HepG2 (cell line): Measurements from ENCODE around the gene RNF40. TPM values are rescaled to one million over a fixed set of nuclear protein-coding genes. Genes with fewer than 3 reads are reported as not detected.

Source experiments
- JUND ChIP-seq: sonication (generic); formaldehyde crosslinking; IDR thresholded peaks from 2 replicates; pipeline ENCODE4 v1.8.0; 2022; ENCODE audit warnings: mild to moderate bottlenecking, missing genetic modification reagents
- KDM2A ChIP-seq: sonication (generic); formaldehyde crosslinking; IDR thresholded peaks from 2 replicates; pipeline ENCODE4 v1.4.0; 2020; ENCODE audit warnings: low read depth, missing genetic modification reagents, borderline replicate concordance
- NFKB2 ChIP-seq: sonication (generic); formaldehyde crosslinking; IDR thresholded peaks from 2 replicates; pipeline ENCODE4 v1.4.0; 2020; ENCODE audit warnings: missing genetic modification reagents, borderline replicate concordance
- NR2F2 ChIP-seq: IDR thresholded peaks from 2 replicates; pipeline ENCODE4 v1.6.1; 2012; ENCODE audit warnings: low read depth, inconsistent platforms, borderline replicate concordance
- ZMAT3 ChIP-seq: sonication (generic); formaldehyde crosslinking; conservative IDR thresholded peaks from 2 replicates; pipeline ENCODE4 v1.7.0; 2021; ENCODE audit warnings: missing genetic modification reagents
- ZNF12 ChIP-seq: sonication (generic); formaldehyde crosslinking; IDR thresholded peaks from 2 replicates; pipeline ENCODE4 v1.5.0; 2020; ENCODE audit warnings: missing genetic modification reagents
- ZNF160 ChIP-seq: sonication (generic); formaldehyde crosslinking; IDR thresholded peaks from 2 replicates; pipeline ENCODE4 v1.8.0; 2022; ENCODE audit warnings: mild to moderate bottlenecking, inconsistent platforms, missing genetic modification reagents
- ZNF225 ChIP-seq: sonication (generic); formaldehyde crosslinking; IDR thresholded peaks from 2 replicates; pipeline ENCODE4 v1.4.0; 2020; ENCODE audit warnings: mild to moderate bottlenecking, missing genetic modification reagents
- ZNF382 ChIP-seq: sonication (generic); formaldehyde crosslinking; IDR thresholded peaks from 2 replicates; pipeline ENCODE4 v1.5.0; 2020; ENCODE audit warnings: missing genetic modification reagents, mild to moderate bottlenecking, borderline replicate concordance
- ZNF644 ChIP-seq: IDR thresholded peaks from 2 replicates; pipeline ENCODE4 v1.6.1; 2016; ENCODE audit warnings: low read depth
- ZNF660 ChIP-seq: sonication (generic); formaldehyde crosslinking; IDR thresholded peaks from 2 replicates; pipeline ENCODE4 v1.5.1; 2020; ENCODE audit warnings: mild to moderate bottlenecking, low read depth, missing genetic modification reagents, borderline replicate concordance
- ZNF761 ChIP-seq: sonication (generic); formaldehyde crosslinking; conservative IDR thresholded peaks from 2 replicates; pipeline ENCODE4 v1.4.0; 2020; ENCODE audit warnings: mild to moderate bottlenecking, missing genetic modification reagents
- ZNF773 ChIP-seq: sonication (generic); formaldehyde crosslinking; IDR thresholded peaks from 2 replicates; pipeline ENCODE4 v1.4.0; 2020; ENCODE audit warnings: missing genetic modification reagents, borderline replicate concordance
- polyA plus RNA-seq, 8 experiments: library from polyadenylated mRNA; depleted of rRNA in 3 of 8; stranded (reverse) in 7 of 8; unstranded in 1 of 8; fragments of >200 nt; fragmentation: Illumina TruSeq in 4 of 8; extraction: Trizol in 4 of 8; gene quantifications; 2 replicates each; pipeline versions ENCODE4 v1.2.1 to v1.2.3, GENCODE V29; 2011 to 2016; ENCODE audit warnings: low read depth in 4 of 8, missing spikeins in 1 of 8, mixed read lengths in 1 of 8; ENCODE audit not compliant: insufficient read depth in 1 of 8
- total RNA-seq, 5 experiments: library from RNA; depleted of rRNA; stranded (reverse); fragments of >200 nt; fragmentation: Illumina TruSeq; extraction: Trizol; gene quantifications; 2 replicates each; pipeline ENCODE4 v1.2.3, GENCODE V29; 2016; ENCODE audit warnings: low read depth in 1 of 5
- TF ChIP-seq, protein P1 (sequence below): sonication (generic); formaldehyde crosslinking; IDR thresholded peaks from 2 replicates; pipeline ENCODE4 v1.9.0; 2021; ENCODE audit warnings: missing genetic modification reagents, mild to moderate bottlenecking, borderline replicate concordance
- TF ChIP-seq, protein P2 (sequence below): sonication (generic); formaldehyde crosslinking; IDR thresholded peaks from 2 replicates; pipeline ENCODE4 v1.5.1; 2020; ENCODE audit warnings: missing genetic modification reagents, mild to moderate bottlenecking, borderline replicate concordance
- TF ChIP-seq, protein P3 (sequence below): conservative IDR thresholded peaks from 2 replicates; pipeline ENCODE4 v1.6.1; 2018; ENCODE audit warnings: missing genetic modification reagents
- TF ChIP-seq, protein P4 (sequence below): sonication (generic); formaldehyde crosslinking; IDR thresholded peaks from 2 replicates; pipeline ENCODE4 v1.4.0; 2020; ENCODE audit warnings: missing genetic modification reagents
- TF ChIP-seq, protein P5 (sequence below): IDR thresholded peaks from 2 replicates; pipeline ENCODE4 v1.6.1; 2016; ENCODE audit warnings: low read depth
- TF ChIP-seq, protein P6 (sequence below), 2 experiments: fragments of 450-650 bp in 1 of 2; sonication (generic) in 1 of 2; formaldehyde crosslinking; IDR thresholded peaks; 2 replicates each; pipeline versions ENCODE4 v1.5.0 to v1.8.0; 2020 to 2022; ENCODE audit warnings: mild to moderate bottlenecking in 1 of 2, missing genetic modification reagents in 1 of 2
- TF ChIP-seq, protein P7 (sequence below): IDR thresholded peaks from 2 replicates; pipeline ENCODE4 v1.6.1; 2016; ENCODE audit warnings: missing compliant biosample characterization, missing genetic modification reagents, borderline replicate concordance

RNF40 gene
- total and polyA plus RNA-seq, 2 of the 13 experiments (the other 11 are each of a cell fraction or from before 2014, with no cell fraction given) = 84.0 to 85.6 TPM

DNA sequence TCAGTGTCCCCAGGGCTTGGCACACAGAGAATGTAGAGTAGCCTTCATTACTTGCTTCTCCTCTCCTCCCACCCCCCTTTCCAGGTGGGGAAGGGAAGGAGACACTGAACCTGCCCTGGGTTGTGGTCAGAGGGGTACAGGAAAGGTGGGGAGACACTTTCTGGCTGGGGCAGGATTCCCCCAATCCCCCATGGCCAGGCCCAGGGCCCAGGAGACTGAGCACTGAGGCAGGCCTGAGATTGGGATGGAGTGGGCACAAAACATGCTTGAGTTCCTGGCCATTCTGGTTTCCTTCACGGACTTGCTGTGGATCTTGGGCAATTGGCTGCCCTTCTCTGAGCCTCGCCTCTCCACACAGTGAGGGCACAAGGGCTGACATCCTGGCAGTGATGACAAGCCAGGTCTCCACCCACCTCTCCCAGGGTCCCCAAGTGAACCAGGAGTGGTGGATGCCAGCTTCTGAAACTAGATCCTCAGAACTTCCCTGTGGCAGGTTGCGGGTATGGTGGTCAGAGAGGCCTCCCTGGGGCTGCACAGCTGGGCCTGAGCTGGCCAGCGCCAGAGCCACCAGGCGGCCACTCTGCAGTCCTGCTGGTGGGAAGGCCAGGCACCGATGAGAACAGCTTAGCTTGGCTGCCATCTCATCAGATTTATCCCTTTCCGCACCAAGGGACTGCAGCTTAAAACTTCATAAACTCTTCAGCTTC lies 15.6 kb downstream of the RNF40 start (continued):
- TF ChIP-seq, protein P1, sequence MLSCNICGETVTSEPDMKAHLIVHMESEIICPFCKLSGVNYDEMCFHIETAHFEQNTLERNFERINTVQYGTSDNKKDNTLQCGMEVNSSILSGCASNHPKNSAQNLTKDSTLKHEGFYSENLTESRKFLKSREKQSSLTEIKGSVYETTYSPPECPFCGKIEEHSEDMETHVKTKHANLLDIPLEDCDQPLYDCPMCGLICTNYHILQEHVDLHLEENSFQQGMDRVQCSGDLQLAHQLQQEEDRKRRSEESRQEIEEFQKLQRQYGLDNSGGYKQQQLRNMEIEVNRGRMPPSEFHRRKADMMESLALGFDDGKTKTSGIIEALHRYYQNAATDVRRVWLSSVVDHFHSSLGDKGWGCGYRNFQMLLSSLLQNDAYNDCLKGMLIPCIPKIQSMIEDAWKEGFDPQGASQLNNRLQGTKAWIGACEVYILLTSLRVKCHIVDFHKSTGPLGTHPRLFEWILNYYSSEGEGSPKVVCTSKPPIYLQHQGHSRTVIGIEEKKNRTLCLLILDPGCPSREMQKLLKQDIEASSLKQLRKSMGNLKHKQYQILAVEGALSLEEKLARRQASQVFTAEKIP (CRISPR knock-in tag) = no peak
- TF ChIP-seq ZNF644 (CRISPR knock-in tag) = no peak
- TF ChIP-seq, protein P2, sequence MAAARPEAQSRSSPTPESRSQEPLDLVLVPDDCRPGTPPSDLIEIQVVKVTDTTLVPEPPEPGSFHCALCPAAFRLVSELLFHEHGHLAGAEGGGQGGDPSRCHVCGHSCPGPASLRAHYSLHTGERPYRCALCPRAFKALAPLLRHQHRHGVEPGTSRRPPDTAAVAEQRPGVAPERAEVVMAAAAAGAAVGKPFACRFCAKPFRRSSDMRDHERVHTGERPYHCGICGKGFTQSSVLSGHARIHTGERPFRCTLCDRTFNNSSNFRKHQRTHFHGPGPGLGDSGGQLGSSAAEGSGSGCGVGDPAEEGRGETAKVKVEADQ (CRISPR knock-in tag) = no peak
- no peak for TF ChIP-seq ZNF12 (CRISPR knock-in tag)
- no peak for TF ChIP-seq NR2F2
- no peak for TF ChIP-seq ZNF225
- TF ChIP-seq, protein P3, sequence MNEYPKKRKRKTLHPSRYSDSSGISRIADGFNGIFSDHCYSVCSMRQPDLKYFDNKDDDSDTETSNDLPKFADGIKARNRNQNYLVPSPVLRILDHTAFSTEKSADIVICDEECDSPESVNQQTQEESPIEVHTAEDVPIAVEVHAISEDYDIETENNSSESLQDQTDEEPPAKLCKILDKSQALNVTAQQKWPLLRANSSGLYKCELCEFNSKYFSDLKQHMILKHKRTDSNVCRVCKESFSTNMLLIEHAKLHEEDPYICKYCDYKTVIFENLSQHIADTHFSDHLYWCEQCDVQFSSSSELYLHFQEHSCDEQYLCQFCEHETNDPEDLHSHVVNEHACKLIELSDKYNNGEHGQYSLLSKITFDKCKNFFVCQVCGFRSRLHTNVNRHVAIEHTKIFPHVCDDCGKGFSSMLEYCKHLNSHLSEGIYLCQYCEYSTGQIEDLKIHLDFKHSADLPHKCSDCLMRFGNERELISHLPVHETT (CRISPR knock-in tag) = no peak
- TF ChIP-seq ZNF660 (CRISPR knock-in tag) = 0 out of 2 replicates have a peak, but pooled peaks have one; percentile 78
- TF ChIP-seq, protein P4, sequence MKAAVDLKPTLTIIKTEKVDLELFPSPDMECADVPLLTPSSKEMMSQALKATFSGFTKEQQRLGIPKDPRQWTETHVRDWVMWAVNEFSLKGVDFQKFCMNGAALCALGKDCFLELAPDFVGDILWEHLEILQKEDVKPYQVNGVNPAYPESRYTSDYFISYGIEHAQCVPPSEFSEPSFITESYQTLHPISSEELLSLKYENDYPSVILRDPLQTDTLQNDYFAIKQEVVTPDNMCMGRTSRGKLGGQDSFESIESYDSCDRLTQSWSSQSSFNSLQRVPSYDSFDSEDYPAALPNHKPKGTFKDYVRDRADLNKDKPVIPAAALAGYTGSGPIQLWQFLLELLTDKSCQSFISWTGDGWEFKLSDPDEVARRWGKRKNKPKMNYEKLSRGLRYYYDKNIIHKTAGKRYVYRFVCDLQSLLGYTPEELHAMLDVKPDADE = no peak
- TF ChIP-seq, protein P5, sequence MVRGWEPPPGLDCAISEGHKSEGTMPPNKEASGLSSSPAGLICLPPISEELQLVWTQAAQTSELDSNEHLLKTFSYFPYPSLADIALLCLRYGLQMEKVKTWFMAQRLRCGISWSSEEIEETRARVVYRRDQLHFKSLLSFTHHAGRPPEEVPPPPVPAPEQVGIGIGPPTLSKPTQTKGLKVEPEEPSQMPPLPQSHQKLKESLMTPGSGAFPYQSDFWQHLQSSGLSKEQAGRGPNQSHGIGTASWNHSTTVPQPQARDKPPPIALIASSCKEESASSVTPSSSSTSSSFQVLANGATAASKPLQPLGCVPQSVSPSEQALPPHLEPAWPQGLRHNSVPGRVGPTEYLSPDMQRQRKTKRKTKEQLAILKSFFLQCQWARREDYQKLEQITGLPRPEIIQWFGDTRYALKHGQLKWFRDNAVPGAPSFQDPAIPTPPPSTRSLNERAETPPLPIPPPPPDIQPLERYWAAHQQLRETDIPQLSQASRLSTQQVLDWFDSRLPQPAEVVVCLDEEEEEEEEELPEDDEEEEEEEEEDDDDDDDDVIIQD (CRISPR knock-in tag) = no peak
- 0 out of 2 replicates have a peak, but pooled peaks have one; percentile 33 for TF ChIP-seq JUND (CRISPR knock-in tag)
- TF ChIP-seq KDM2A (CRISPR knock-in tag) = peak; percentile 34; the same call in 1 of the 2 replicates
- no peak for TF ChIP-seq ZNF382 (CRISPR knock-in tag)
- TF ChIP-seq ZNF160 = 0 out of 2 replicates have a peak, but pooled peaks have one; percentile 34
- no peak; the same call in 1 of the 2 replicates for TF ChIP-seq ZNF761 (CRISPR knock-in tag)
- no peak; the same call in 1 of the 2 replicates for TF ChIP-seq ZMAT3 (CRISPR knock-in tag)
- TF ChIP-seq, protein P6, sequence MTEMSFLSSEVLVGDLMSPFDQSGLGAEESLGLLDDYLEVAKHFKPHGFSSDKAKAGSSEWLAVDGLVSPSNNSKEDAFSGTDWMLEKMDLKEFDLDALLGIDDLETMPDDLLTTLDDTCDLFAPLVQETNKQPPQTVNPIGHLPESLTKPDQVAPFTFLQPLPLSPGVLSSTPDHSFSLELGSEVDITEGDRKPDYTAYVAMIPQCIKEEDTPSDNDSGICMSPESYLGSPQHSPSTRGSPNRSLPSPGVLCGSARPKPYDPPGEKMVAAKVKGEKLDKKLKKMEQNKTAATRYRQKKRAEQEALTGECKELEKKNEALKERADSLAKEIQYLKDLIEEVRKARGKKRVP (CRISPR knock-in tag; IDR thresholded peaks at IDR 0.05) = no peak
- TF ChIP-seq NFKB2 (CRISPR knock-in tag) = no peak
- TF ChIP-seq, protein P7, sequence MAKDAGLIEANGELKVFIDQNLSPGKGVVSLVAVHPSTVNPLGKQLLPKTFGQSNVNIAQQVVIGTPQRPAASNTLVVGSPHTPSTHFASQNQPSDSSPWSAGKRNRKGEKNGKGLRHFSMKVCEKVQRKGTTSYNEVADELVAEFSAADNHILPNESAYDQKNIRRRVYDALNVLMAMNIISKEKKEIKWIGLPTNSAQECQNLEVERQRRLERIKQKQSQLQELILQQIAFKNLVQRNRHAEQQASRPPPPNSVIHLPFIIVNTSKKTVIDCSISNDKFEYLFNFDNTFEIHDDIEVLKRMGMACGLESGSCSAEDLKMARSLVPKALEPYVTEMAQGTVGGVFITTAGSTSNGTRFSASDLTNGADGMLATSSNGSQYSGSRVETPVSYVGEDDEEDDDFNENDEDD (CRISPR knock-in tag) = no peak
- no peak for TF ChIP-seq ZNF773 (CRISPR knock-in tag)
